ENCODE measurements around the gene ANKRD33B.

Gene ANKRD33B

GRCh38 chr5:10580531-10581423 lies 16.9 kb downstream of the ANKRD33B start:
- no peak for DNase-seq

GRCh38 chr5:10581424-10581748 lies 17.5 kb downstream of the ANKRD33B start:
- DNase-seq: no peak

GRCh38 chr5:10581867-10582511 lies 18.1 kb downstream of the ANKRD33B start:
- DNase-seq: no peak

GRCh38 chr5:10582512-10582897 lies 18.6 kb downstream of the ANKRD33B start:
- DNase-seq: no peak

GRCh38 chr5:10583663-10584572 lies 20.0 kb downstream of the ANKRD33B start:
- no peak for DNase-seq

GRCh38 chr5:10584714-10585517 lies 21.0 kb downstream of the ANKRD33B start:
- no peak for DNase-seq

- DNase-seq: no peak
Observed at GRCh38 chr5:10585518-10585915, 21.6 kb downstream of the ANKRD33B start.

GRCh38 chr5:10586008-10586407 lies 22.1 kb downstream of the ANKRD33B start:
- DNase-seq: no peak

- DNase-seq: no peak
Observed at GRCh38 chr5:10586555-10586954, 22.7 kb downstream of the ANKRD33B start.

GRCh38 chr5:10588109-10588775 lies 24.4 kb downstream of the ANKRD33B start:
- no peak for DNase-seq

- DNase-seq: no peak
Observed at GRCh38 chr5:10588779-10589447, 25.0 kb downstream of the ANKRD33B start.

GRCh38 chr5:10590226-10590999 lies 26.5 kb downstream of the ANKRD33B start:
- DNase-seq: no peak

GRCh38 chr5:10591159-10591558 lies 27.3 kb downstream of the ANKRD33B start:
- DNase-seq: no peak

GRCh38 chr5:10591966-10592365 lies 28.1 kb downstream of the ANKRD33B start:
- no peak for DNase-seq

- DNase-seq: no peak
Observed at GRCh38 chr5:10592601-10593000, 28.7 kb downstream of the ANKRD33B start.

GRCh38 chr5:10593531-10594181 lies 29.8 kb downstream of the ANKRD33B start:
- DNase-seq: no peak

GRCh38 chr5:10594591-10595210 lies 30.8 kb downstream of the ANKRD33B start:
- DNase-seq: no peak

GRCh38 chr5:10595293-10595671 lies 31.4 kb downstream of the ANKRD33B start:
- no peak for DNase-seq

- DNase-seq: no peak
Observed at GRCh38 chr5:10595672-10596309, 31.9 kb downstream of the ANKRD33B start.
